Measurements from ENCODE around the gene GSDME. TPM values are rescaled to one million over a fixed set of nuclear protein-coding genes. Genes with fewer than 3 reads are reported as not detected.

GSDME gene
- total RNA-seq, 1 donor from 2014 or later, result 27.7 TPM

- FAIRE-seq (no peak), DNase-seq (ENCODE audit: low read depth) (no peak)
- no peaks in the 10 kb centered on the region for H3K4me1 ChIP-seq (ENCODE audit: insufficient read depth, low read length)
- H3K27ac ChIP-seq (ENCODE audit: low read depth, low read length), result no peak overlapping the region
- H3K27me3 ChIP-seq (ENCODE audit: insufficient read depth, low read length), result no peaks in the 10 kb centered on the region
- TF ChIP-seq, protein P1, sequence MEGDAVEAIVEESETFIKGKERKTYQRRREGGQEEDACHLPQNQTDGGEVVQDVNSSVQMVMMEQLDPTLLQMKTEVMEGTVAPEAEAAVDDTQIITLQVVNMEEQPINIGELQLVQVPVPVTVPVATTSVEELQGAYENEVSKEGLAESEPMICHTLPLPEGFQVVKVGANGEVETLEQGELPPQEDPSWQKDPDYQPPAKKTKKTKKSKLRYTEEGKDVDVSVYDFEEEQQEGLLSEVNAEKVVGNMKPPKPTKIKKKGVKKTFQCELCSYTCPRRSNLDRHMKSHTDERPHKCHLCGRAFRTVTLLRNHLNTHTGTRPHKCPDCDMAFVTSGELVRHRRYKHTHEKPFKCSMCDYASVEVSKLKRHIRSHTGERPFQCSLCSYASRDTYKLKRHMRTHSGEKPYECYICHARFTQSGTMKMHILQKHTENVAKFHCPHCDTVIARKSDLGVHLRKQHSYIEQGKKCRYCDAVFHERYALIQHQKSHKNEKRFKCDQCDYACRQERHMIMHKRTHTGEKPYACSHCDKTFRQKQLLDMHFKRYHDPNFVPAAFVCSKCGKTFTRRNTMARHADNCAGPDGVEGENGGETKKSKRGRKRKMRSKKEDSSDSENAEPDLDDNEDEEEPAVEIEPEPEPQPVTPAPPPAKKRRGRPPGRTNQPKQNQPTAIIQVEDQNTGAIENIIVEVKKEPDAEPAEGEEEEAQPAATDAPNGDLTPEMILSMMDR (IDR thresholded peaks at IDR 0.05; ENCODE audit: insufficient read depth, low read depth, low read length), result no peak
- TF ChIP-seq EZH2 (IDR thresholded peaks at IDR 0.05; ENCODE audit: insufficient read depth, low read length), result no peak
- H3K79me2 ChIP-seq (ENCODE audit: insufficient read depth, low read length), result no peaks in the 10 kb centered on the region
- no peaks in the 10 kb centered on the region for H3K9me3 Mint-ChIP-seq (ENCODE audit: unreplicated experiment)
- H3K4me3 ChIP-seq (ENCODE audit: insufficient read depth, low read depth, low read length), result no peak overlapping the region
- H3K9ac ChIP-seq (ENCODE audit: low read length), result no peak overlapping the region
- H4K20me1 ChIP-seq (ENCODE audit: insufficient read depth, low read length), result no peaks in the 10 kb centered on the region
- no peak overlapping the region for H3K4me2 ChIP-seq (ENCODE audit: low read length)
- H3K9me3 ChIP-seq (ENCODE audit: insufficient read depth, low read depth, low read length), result no peaks in the 10 kb centered on the region
- H3K36me3 Mint-ChIP-seq (ENCODE audit: low read depth, unreplicated experiment), result peaks cover 20% of the 10 kb centered on the region
- no peaks in the 10 kb centered on the region for H3K4me1 Mint-ChIP-seq (ENCODE audit: low read depth, unreplicated experiment)
- no peak overlapping the region for H3K4me3 Mint-ChIP-seq (ENCODE audit: unreplicated experiment)
- peaks cover 31% of the 10 kb centered on the region for H3K36me3 ChIP-seq (ENCODE audit: insufficient read depth, low read length)
- no peak overlapping the region for H2AFZ ChIP-seq (ENCODE audit: low read depth, low read length)
- no peak overlapping the region for H3K27ac Mint-ChIP-seq (ENCODE audit: unreplicated experiment)
- H3K27me3 Mint-ChIP-seq (ENCODE audit: low read depth, unreplicated experiment), result no peaks in the 10 kb centered on the region
Measured at GRCh38 chr7:24801883-24802282, 44.6 kb upstream of the GSDME start.

DNA sequence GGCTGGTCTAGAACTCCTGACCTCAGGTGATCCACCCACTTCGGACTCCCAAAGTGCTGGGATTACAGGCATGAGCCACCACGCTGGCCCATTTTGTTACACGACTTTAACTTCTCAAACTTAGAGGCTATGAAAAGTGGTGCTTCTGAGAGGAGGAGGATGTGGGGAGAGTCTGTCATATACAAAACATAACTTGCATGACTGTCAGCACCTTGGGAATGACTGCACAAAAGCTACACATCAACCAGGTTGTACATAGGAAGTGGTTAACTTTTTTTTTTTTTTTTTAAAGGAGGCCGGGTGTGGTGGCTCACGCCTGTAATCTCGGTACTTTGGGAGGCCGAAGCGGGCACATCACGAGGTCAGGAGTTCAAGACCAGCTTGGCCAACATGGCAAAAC is 43.4 kb upstream of the GSDME start:
- Histone ChIP-seq H2AFZ (ENCODE audit: low read depth, low read length) (no peak overlapping the region), H3K9me3 (ENCODE audit: insufficient read depth, low read depth, low read length) (no peaks in the 10 kb centered on the region), H3K27me3 (ENCODE audit: insufficient read depth, low read length) (no peaks in the 10 kb centered on the region), H4K20me1 (ENCODE audit: insufficient read depth, low read length) (no peaks in the 10 kb centered on the region), H3K4me3 (ENCODE audit: insufficient read depth, low read depth, low read length) (no peak overlapping the region), H3K9ac (ENCODE audit: low read length) (no peak overlapping the region), H3K36me3 (ENCODE audit: insufficient read depth, low read length) (peaks cover 24% of the 10 kb centered on the region), H3K79me2 (ENCODE audit: insufficient read depth, low read length) (no peaks in the 10 kb centered on the region), H3K27ac (ENCODE audit: low read depth, low read length) (no peak overlapping the region), H3K4me2 (ENCODE audit: low read length) (no peak overlapping the region), H3K4me1 (ENCODE audit: insufficient read depth, low read length) (no peaks in the 10 kb centered on the region)
- Mint-ChIP-seq H3K9me3 (ENCODE audit: unreplicated experiment) (no peaks in the 10 kb centered on the region), H3K27me3 (ENCODE audit: low read depth, unreplicated experiment) (no peaks in the 10 kb centered on the region), H3K36me3 (ENCODE audit: low read depth, unreplicated experiment) (peaks cover 16% of the 10 kb centered on the region), H3K4me1 (ENCODE audit: low read depth, unreplicated experiment) (no peaks in the 10 kb centered on the region), H3K4me3 (ENCODE audit: unreplicated experiment) (no peak overlapping the region), H3K27ac (ENCODE audit: unreplicated experiment) (no peak overlapping the region)
- no peak for FAIRE-seq
- no peak for TF ChIP-seq EZH2 (IDR thresholded peaks at IDR 0.05; ENCODE audit: insufficient read depth, low read length)
- TF ChIP-seq, protein P1 (IDR thresholded peaks at IDR 0.05; ENCODE audit: insufficient read depth, low read depth, low read length), result no peak
- DNase-seq (ENCODE audit: low read depth), result no peak

- Mint-ChIP-seq H3K4me1 (ENCODE audit: low read depth, unreplicated experiment) (no peaks in the 10 kb centered on the region), H3K27me3 (ENCODE audit: low read depth, unreplicated experiment) (no peaks in the 10 kb centered on the region), H3K4me3 (ENCODE audit: unreplicated experiment) (no peak overlapping the region), H3K27ac (ENCODE audit: unreplicated experiment) (no peak overlapping the region), H3K36me3 (ENCODE audit: low read depth, unreplicated experiment) (peaks cover 17% of the 10 kb centered on the region), H3K9me3 (ENCODE audit: unreplicated experiment) (no peaks in the 10 kb centered on the region)
- FAIRE-seq (no peak), DNase-seq (ENCODE audit: low read depth) (no peak)
- H3K27ac ChIP-seq (ENCODE audit: low read depth, low read length), result no peak overlapping the region
- no peak overlapping the region for H2AFZ ChIP-seq (ENCODE audit: low read depth, low read length)
- H3K27me3 ChIP-seq (ENCODE audit: insufficient read depth, low read length), result no peaks in the 10 kb centered on the region
- no peaks in the 10 kb centered on the region for H4K20me1 ChIP-seq (ENCODE audit: insufficient read depth, low read length)
- no peak for TF ChIP-seq EZH2 (IDR thresholded peaks at IDR 0.05; ENCODE audit: insufficient read depth, low read length)
- TF ChIP-seq, protein P1 (IDR thresholded peaks at IDR 0.05; ENCODE audit: insufficient read depth, low read depth, low read length), result no peak
- H3K79me2 ChIP-seq (ENCODE audit: insufficient read depth, low read length), result no peaks in the 10 kb centered on the region
- no peaks in the 10 kb centered on the region for H3K4me1 ChIP-seq (ENCODE audit: insufficient read depth, low read length)
- no peaks in the 10 kb centered on the region for H3K9me3 ChIP-seq (ENCODE audit: insufficient read depth, low read depth, low read length)
- no peak overlapping the region for H3K4me2 ChIP-seq (ENCODE audit: low read length)
- no peak overlapping the region for H3K9ac ChIP-seq (ENCODE audit: low read length)
- H3K4me3 ChIP-seq (ENCODE audit: insufficient read depth, low read depth, low read length), result no peak overlapping the region
- peaks cover 24% of the 10 kb centered on the region for H3K36me3 ChIP-seq (ENCODE audit: insufficient read depth, low read length)
Measured at GRCh38 chr7:24800073-24800472, 42.8 kb upstream of the GSDME start.

All from astrocyte (in vitro differentiated cells and primary cell).